Body of pancreas (tissue), 4 donors: ENCODE data around the gene PFN1. TPM values are rescaled to one million over a fixed set of nuclear protein-coding genes. Genes with fewer than 3 reads are reported as not detected.

Experiments
- ATAC-seq: fragments of 150-250 bp; one replicate; pipeline ENCODE4 v1.9.1; 2016
- DNase-seq, 4 donors: peaks; one replicate each; pipeline ENCODE4 v3.0.0-alpha.2; 2019
- H3K27ac ChIP-seq, 4 donors: fragments of 200-600 bp; sonication (generic); 1 replicate in 3 of 4; 2 replicates in 1 of 4; pipeline versions ENCODE4 v1.5.1 to v1.6.1; 2016 to 2019; ENCODE audit warnings: mild to moderate bottlenecking in 1 of 4, mixed read lengths in 1 of 4, moderate library complexity in 1 of 4
- H3K27me3 ChIP-seq, 2 donors: fragments of 200-600 bp; sonication (generic); one replicate each; pipeline ENCODE4 v1.6.0; 2016; ENCODE audit warnings: mild to moderate bottlenecking in 1 of 2
- H3K36me3 ChIP-seq, 2 donors: fragments of 200-600 bp; sonication (generic); replicated peaks in 1 of 2; 2 replicates each; pipeline ENCODE4 v1.5.1; 2016; ENCODE audit warnings: low read depth in 2 of 2; ENCODE audit not compliant: insufficient read depth in 1 of 2
- H3K4me1 ChIP-seq: fragments of 200-600 bp; sonication (generic); one replicate; pipeline ENCODE4 v1.6.0; 2016
- H3K4me3 ChIP-seq, 2 donors: fragments of 200-600 bp; sonication (generic); 1 replicate in 1 of 2; 2 replicates in 1 of 2; pipeline ENCODE4 v1.5.1; 2016 to 2019
- H3K9me3 ChIP-seq, 3 donors: fragments of 200-600 bp; sonication (generic); 1 replicate in 2 of 3; 2 replicates in 1 of 3; pipeline ENCODE4 v1.5.1; 2016
- CTCF ChIP-seq, 7 experiments: fragments of 450-650 bp in 4 of 7; fragments of 200-600 bp in 3 of 7; sonication (generic) in 3 of 7; IDR thresholded peaks; one replicate each; pipeline ENCODE4 v1.5.1; 2016 to 2019; ENCODE audit warnings: antibody characterized with exemption in 7 of 7
- POLR2A ChIP-seq, 3 donors: fragments of 450-650 bp; IDR thresholded peaks; one replicate each; pipeline ENCODE4 v1.6.1; 2016; ENCODE audit warnings: antibody characterized with exemption in 3 of 3, mild to moderate bottlenecking in 2 of 3
- WGBS, 2 donors: methylation state at CpG; one replicate each; pipeline ENCODE4 v1.1.5; 2017; 5-methylcytosine and 5-hydroxymethylcytosine counted together
- intact Hi-C: fragments of 100-400 bp; cut with DNase I; formaldehyde crosslinking; loops from one replicate; pipeline ENCODE4 v1.15.1; 2023
- total RNA-seq, 2 donors: library from RNA; depleted of rRNA; stranded (reverse); fragments of >200 nt; gene quantifications; one replicate each; pipeline ENCODE4 v1.1.0, GENCODE V29; 2016

Gene PFN1
- total RNA-seq, 2 donors from 2014 or later = 164 to 180 TPM

DNA sequence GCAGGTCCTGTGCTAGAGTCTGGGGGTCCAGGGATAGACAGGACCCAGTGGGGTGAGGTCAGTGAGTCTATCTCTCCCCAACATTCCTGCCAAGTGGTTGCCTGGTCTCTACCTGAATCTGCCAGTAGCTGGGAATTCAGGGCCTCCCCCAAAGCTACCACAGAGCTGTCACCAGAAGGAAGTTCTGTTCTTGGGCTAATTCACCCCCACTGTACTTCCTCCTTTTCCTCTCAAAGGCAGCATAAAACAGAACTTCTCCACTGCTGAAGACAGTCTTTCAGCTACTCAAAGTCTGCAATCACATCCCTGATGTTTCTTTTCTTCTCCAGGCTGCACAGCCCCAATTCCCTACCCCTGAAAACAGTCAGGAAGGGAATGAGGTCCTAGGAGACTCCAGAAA is 30.4 kb upstream of the PFN1 start:
- H3K36me3 ChIP-seq = peaks cover 0 to 4% of the 10 kb centered on the region in 2 donors
- DNase-seq = no peak
- no peak for ATAC-seq
- H3K4me1 ChIP-seq = peaks cover 10% of the 10 kb centered on the region
- no peak overlapping the region for H3K27ac ChIP-seq
- no peaks in the 10 kb centered on the region for H3K27me3 ChIP-seq
- intact Hi-C loops = no loop called here
- TF ChIP-seq CTCF (IDR thresholded peaks at IDR 0.05) (no peak), POLR2A (IDR thresholded peaks at IDR 0.05) (no peak)
- no peaks in the 10 kb centered on the region for H3K9me3 ChIP-seq
- no peak overlapping the region for H3K4me3 ChIP-seq

GRCh38 chr17:4974115-4974670 is 25.9 kb upstream of the PFN1 start:
- WGBS, 2 donors = 82 to 88% methylated on average over 9 of the region's 9 CpGs
- Histone ChIP-seq H3K27me3 (no peaks in the 10 kb centered on the region), H3K27ac (no peak overlapping the region), H3K9me3 (no peaks in the 10 kb centered on the region), H3K4me3 (no peak overlapping the region), H3K4me1 (peaks cover 11% of the 10 kb centered on the region), H3K36me3 (peaks cover 0 to 6% of the 10 kb centered on the region in 2 donors)
- DNase-seq (no peak), ATAC-seq (no peak)
- TF ChIP-seq CTCF (IDR thresholded peaks at IDR 0.05) = no peak
- intact Hi-C loops = no loop called here

GRCh38 chr17:4973256-4974114 is 25.2 kb upstream of the PFN1 start:
- WGBS, 2 donors = 84 to 89% methylated on average over 10 of the region's 10 CpGs
- no peak for ATAC-seq
- Histone ChIP-seq H3K9me3 (no peaks in the 10 kb centered on the region), H3K27me3 (no peaks in the 10 kb centered on the region), H3K4me1 (peaks cover 18% of the 10 kb centered on the region), H3K36me3 (peaks cover 0 to 6% of the 10 kb centered on the region in 2 donors), H3K4me3 (no peak overlapping the region), H3K27ac (no peak overlapping the region)
- intact Hi-C loops = no loop called here
- no peak for DNase-seq
- TF ChIP-seq POLR2A (IDR thresholded peaks at IDR 0.05) (no peak), CTCF (IDR thresholded peaks at IDR 0.05) (no peak)

GRCh38 chr17:4972752-4973151 is 24.4 kb upstream of the PFN1 start:
- no peak overlapping the region for H3K27ac ChIP-seq
- no peak for DNase-seq
- peaks cover 24% of the 10 kb centered on the region for H3K4me1 ChIP-seq
- H3K36me3 ChIP-seq = peaks cover 0 to 4% of the 10 kb centered on the region in 2 donors
- no peak for TF ChIP-seq CTCF (IDR thresholded peaks at IDR 0.05)
- no peak for TF ChIP-seq POLR2A (IDR thresholded peaks at IDR 0.05)
- no peaks in the 10 kb centered on the region for H3K9me3 ChIP-seq
- intact Hi-C loops = no loop called here
- ATAC-seq = no peak
- 83 to 88% methylated on average over 12 of the region's 12 CpGs for WGBS, 2 donors
- no peak overlapping the region for H3K4me3 ChIP-seq
- no peaks in the 10 kb centered on the region for H3K27me3 ChIP-seq
